Right hindlimb (tissue), 1 donor: Measurements from ENCODE around the gene ZPR1.
A peak's percentile ranks its signal among the peaks of the same experiment; 100 is the strongest.

Experiments
- DNase-seq: peaks from one replicate; pipeline ENCODE4 v3.0.0-alpha.2; 2018

Gene ZPR1

GRCh38 chr11:116742104-116742503 lies 45.7 kb downstream of the ZPR1 start:
- DNase-seq, result no peak

GRCh38 chr11:116740741-116741140 lies 47.1 kb downstream of the ZPR1 start:
- DNase-seq, result no peak

- no peak for DNase-seq
Observed at GRCh38 chr11:116738975-116739374, 48.8 kb downstream of the ZPR1 start.

GRCh38 chr11:116736763-116737162 lies 51.1 kb downstream of the ZPR1 start:
- DNase-seq, result no peak

- no peak for DNase-seq
Observed at GRCh38 chr11:116733969-116734508, 53.8 kb downstream of the ZPR1 start.

GRCh38 chr11:116733043-116733755 lies 54.6 kb downstream of the ZPR1 start:
- no peak for DNase-seq

GRCh38 chr11:116732271-116733042 lies 55.4 kb downstream of the ZPR1 start:
- DNase-seq, result peak; percentile 67

GRCh38 chr11:116731821-116732220 lies 56.0 kb downstream of the ZPR1 start:
- DNase-seq, result no peak

GRCh38 chr11:116731097-116731761 lies 56.6 kb downstream of the ZPR1 start:
- peak; percentile 61 for DNase-seq

- DNase-seq, result no peak
Observed at GRCh38 chr11:116730601-116731000, 57.2 kb downstream of the ZPR1 start.

- no peak for DNase-seq
Observed at GRCh38 chr11:116730241-116730561, 57.6 kb downstream of the ZPR1 start.

GRCh38 chr11:116729501-116730240 lies 58.2 kb downstream of the ZPR1 start:
- DNase-seq, result no peak

GRCh38 chr11:116727990-116728389 lies 59.8 kb downstream of the ZPR1 start:
- no peak for DNase-seq

- no peak for DNase-seq
Observed at GRCh38 chr11:116725434-116726221, 62.2 kb downstream of the ZPR1 start.

- DNase-seq, result no peak
Observed at GRCh38 chr11:116724813-116725212, 63.0 kb downstream of the ZPR1 start.
